Fibroblast of mammary gland (primary cell): ENCODE data around the gene SLC20A1.

Experiments
- DNase-seq: peaks from one replicate; pipeline ENCODE4 v3.0.0-alpha.2; 2010; ENCODE audit warnings: low read depth
- H3K4me3 ChIP-seq: 2 replicates; pipeline ENCODE4 v1.5.1; 2011; ENCODE audit warnings: low read depth, mild to moderate bottlenecking, low read length, moderate library complexity; ENCODE audit not compliant: control insufficient read depth
- CTCF ChIP-seq: conservative IDR thresholded peaks from 2 replicates; pipeline ENCODE4 v1.5.1; 2011; ENCODE audit warnings: low read depth, low read length, inconsistent platforms; ENCODE audit not compliant: control insufficient read depth, insufficient read depth

The SLC20A1 gene

GRCh38 chr2:112634153-112634873 is 11.4 kb upstream of the SLC20A1 start:
- no peak overlapping the region for H3K4me3 ChIP-seq
- DNase-seq, result no peak
- TF ChIP-seq CTCF, result no peak

GRCh38 chr2:112634874-112635157 is 10.9 kb upstream of the SLC20A1 start:
- no peak overlapping the region for H3K4me3 ChIP-seq

GRCh38 chr2:112636605-112637288 is 9.0 kb upstream of the SLC20A1 start:
- no peak for TF ChIP-seq CTCF
- DNase-seq, result no peak
- no peak overlapping the region for H3K4me3 ChIP-seq

More at GRCh38 chr2:112634874-112635157, 10.9 kb upstream of the SLC20A1 start:
- TF ChIP-seq CTCF, result no peak
- no peak for DNase-seq

- no peak for TF ChIP-seq CTCF
- no peak overlapping the region for H3K4me3 ChIP-seq
- DNase-seq, result no peak
These were observed 8.5 kb upstream of the SLC20A1 start for GRCh38 chr2:112637289-112637660.

GRCh38 chr2:112639936-112640335 is 5.8 kb upstream of the SLC20A1 start:
- TF ChIP-seq CTCF, result no peak
- no peak for DNase-seq
- no peak overlapping the region for H3K4me3 ChIP-seq

GRCh38 chr2:112640467-112640799 is 5.3 kb upstream of the SLC20A1 start:
- H3K4me3 ChIP-seq, result no peak overlapping the region
- no peak for TF ChIP-seq CTCF
- DNase-seq, result no peak
